ENCODE measurements around the gene ADAMTSL2.

Gene ADAMTSL2

GRCh38 chr9:133585481-133586351 is 51.2 kb downstream of the ADAMTSL2 start:
- DNase-seq (ENCODE audit: low spot score) (no peak), FAIRE-seq (no peak)

- DNase-seq (ENCODE audit: low spot score) (no peak), FAIRE-seq (no peak)
Measured at GRCh38 chr9:133587051-133587450, 52.5 kb downstream of the ADAMTSL2 start.

- no peak for DNase-seq (ENCODE audit: low spot score)
- no peak for FAIRE-seq
Measured at GRCh38 chr9:133587466-133587865, 53.0 kb downstream of the ADAMTSL2 start.

GRCh38 chr9:133589454-133590227 is 55.1 kb downstream of the ADAMTSL2 start:
- DNase-seq (ENCODE audit: low spot score) (no peak), FAIRE-seq (no peak)

GRCh38 chr9:133590231-133590855 is 55.8 kb downstream of the ADAMTSL2 start:
- no peak for DNase-seq (ENCODE audit: low spot score)
- FAIRE-seq: no peak

- no peak for FAIRE-seq
- DNase-seq (ENCODE audit: low spot score): no peak
Measured at GRCh38 chr9:133591116-133591910, 56.8 kb downstream of the ADAMTSL2 start.

- FAIRE-seq: no peak
- DNase-seq (ENCODE audit: low spot score): no peak
Measured at GRCh38 chr9:133591985-133592384, 57.5 kb downstream of the ADAMTSL2 start.

- no peak for DNase-seq (ENCODE audit: low spot score)
- no peak for FAIRE-seq
Measured at GRCh38 chr9:133592731-133593409, 58.4 kb downstream of the ADAMTSL2 start.

- DNase-seq (ENCODE audit: low spot score): no peak
- FAIRE-seq: no peak
Measured at GRCh38 chr9:133593587-133594253, 59.2 kb downstream of the ADAMTSL2 start.

GRCh38 chr9:133594310-133594709 is 59.8 kb downstream of the ADAMTSL2 start:
- no peak for FAIRE-seq
- DNase-seq (ENCODE audit: low spot score): no peak

GRCh38 chr9:133595910-133596309 is 61.4 kb downstream of the ADAMTSL2 start:
- no peak for DNase-seq (ENCODE audit: low spot score)
- no peak for FAIRE-seq

- DNase-seq (ENCODE audit: low spot score): no peak
- no peak for FAIRE-seq
Measured at GRCh38 chr9:133597316-133597957, 62.9 kb downstream of the ADAMTSL2 start.

GRCh38 chr9:133598978-133599377 is 64.5 kb downstream of the ADAMTSL2 start:
- DNase-seq (ENCODE audit: low spot score): no peak
- no peak for FAIRE-seq

GRCh38 chr9:133599470-133600173 is 65.1 kb downstream of the ADAMTSL2 start:
- FAIRE-seq (no peak), DNase-seq (ENCODE audit: low spot score) (no peak)

GRCh38 chr9:133600739-133601138 is 66.2 kb downstream of the ADAMTSL2 start:
- FAIRE-seq (no peak), DNase-seq (ENCODE audit: low spot score) (no peak)

- no peak for DNase-seq (ENCODE audit: low spot score)
- FAIRE-seq: no peak
Measured at GRCh38 chr9:133601746-133602145, 67.2 kb downstream of the ADAMTSL2 start.

GRCh38 chr9:133602277-133602676 is 67.8 kb downstream of the ADAMTSL2 start:
- DNase-seq (ENCODE audit: low spot score): no peak
- no peak for FAIRE-seq

GRCh38 chr9:133603135-133603927 is 68.8 kb downstream of the ADAMTSL2 start:
- FAIRE-seq (no peak), DNase-seq (ENCODE audit: low spot score) (no peak)
